ENCODE results near the gene HSPA4.

The HSPA4 gene

DNA sequence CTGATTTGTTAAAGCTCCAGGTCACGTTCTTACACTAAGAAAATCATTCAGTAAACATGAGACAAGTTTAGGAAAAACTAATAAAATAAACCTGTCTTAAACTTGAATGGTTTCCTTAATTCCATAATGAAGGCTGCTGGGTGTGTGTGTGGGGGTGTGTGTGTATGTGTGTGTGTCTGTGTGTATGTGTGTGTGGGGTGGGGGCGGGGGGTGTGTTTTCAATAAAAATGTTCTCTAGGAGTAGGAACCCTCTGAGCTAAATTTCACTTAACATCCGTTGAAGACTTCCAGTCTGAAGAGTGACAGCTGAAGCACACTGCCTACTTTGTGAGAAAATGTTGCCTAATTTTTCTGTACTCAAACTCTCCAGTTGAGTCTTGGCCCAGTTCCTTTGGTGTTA, 54.5 kb downstream of the HSPA4 start:
- no peak for DNase-seq (ENCODE audit: low read depth)

DNA sequence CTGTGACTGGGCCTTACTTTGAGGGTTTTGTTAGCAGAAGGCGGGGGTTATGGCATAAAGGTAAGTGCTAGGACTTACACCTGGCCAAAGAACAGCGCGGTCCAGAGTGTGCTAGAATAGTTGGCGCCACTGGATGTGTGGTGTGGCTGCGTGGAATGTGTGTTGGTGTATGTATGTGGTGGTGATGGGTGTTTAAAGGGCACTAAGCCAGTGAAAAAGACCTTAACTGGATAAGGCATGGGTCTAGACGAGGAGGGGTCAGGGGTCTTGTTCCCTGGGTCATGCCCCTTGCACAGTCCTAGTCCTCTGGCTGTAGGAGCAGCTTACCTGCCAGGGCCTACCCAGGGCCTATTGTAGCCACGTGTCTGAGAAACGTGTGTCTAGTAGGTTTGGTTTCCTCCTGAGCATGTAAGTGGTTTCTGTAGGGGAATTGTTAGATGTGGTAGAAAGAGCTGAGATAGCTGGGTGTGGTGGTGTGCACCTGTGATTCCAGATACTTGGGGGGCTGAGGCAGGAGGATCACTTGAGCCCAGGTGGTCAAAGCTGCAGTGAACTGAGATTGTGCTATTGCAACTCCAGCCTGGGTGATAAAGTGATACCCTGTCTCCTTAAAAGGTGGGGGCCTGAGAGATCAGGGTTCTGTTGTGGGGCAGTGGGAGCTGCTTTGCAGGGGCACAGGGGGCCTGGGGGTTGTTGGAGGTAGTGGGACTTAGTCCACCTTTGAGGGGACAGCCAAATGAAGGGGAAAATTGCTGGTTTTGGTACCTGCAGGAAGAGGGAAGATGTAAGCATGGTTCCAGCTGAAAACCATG, 55.2 kb downstream of the HSPA4 start:
- DNase-seq (ENCODE audit: low read depth) = no peak

DNA sequence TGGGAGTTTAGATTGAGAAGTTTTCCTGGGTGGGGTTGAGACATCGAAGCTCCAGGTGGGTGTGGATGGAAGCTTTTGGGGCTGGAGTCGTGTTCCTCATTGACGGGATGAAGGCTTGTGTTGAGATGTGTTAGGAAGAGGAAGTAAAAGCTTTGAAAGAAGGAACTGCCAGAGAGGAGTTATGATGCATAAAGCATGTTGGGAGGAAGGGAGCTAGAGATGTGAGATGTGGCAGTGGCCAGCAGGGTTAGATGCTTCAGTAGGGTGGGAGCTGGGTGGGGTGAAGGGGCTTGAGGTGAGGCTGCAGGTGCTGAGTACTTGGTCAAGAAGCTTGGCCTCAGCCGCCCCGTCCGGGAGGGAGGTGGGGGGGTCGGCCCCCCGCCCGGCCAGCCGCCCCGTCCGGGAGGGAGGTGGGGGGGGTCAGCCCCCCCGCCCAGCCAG, 56.7 kb downstream of the HSPA4 start:
- no peak for DNase-seq (ENCODE audit: low read depth)

DNA sequence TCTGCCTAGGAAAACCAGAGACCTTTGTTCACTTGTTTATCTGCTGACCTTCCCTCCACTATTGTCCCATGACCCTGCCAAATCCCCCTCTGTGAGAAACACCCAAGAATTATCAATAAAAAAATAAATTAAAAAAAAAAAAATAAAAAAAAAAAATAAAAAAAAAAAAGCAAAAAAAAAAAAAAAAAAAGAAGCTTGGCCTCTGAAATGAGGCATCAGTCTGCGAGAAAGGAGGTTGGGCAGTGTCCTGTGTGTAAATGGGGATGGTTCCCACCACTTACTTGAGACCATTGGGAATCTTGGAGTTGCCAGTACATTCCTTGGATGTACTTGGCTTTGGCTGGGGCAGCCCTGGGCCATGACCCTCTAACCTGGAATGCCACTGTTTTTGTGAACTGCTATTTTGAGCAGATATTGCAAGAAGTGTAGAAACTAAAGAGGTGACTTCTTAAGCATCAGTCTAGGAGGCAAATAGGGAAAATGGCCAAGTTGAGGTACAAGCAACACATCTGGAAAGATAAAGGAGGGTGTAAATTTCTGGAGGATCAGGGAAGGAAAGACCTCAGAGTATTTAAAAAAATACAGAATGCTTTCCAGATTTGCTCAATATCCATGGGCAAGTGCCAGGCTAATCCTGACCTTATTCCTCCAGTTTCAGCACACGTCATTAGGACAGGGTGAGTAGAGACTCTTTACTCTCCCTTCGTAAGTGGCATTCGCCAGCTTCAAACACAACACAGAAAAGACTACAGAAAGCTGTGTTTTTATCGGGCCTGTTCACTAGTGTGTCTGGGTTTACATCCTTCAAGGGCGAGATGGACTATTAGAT, 58.1 kb downstream of the HSPA4 start:
- DNase-seq (ENCODE audit: low read depth) = no peak

DNA sequence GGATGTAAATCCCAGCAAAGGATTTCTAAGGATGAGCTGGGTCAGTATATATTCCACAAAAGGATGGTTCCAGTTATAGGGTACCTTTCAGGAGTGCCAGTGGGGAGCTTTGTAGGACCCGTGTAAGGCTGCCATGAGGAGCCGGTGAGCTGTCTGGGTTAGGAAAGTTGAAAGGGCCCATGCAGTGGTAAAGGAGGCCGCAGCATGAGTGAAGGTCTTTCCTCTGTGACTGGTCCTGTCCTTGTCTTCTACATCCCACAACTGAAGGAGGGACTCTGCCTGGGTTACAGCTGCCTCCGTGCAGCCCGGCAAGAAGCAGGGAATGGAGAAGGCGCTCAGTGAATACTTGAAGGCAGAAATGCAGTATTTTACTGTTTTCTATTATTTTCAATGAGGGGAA, 58.9 kb downstream of the HSPA4 start:
- no peak for DNase-seq (ENCODE audit: low read depth)

DNA sequence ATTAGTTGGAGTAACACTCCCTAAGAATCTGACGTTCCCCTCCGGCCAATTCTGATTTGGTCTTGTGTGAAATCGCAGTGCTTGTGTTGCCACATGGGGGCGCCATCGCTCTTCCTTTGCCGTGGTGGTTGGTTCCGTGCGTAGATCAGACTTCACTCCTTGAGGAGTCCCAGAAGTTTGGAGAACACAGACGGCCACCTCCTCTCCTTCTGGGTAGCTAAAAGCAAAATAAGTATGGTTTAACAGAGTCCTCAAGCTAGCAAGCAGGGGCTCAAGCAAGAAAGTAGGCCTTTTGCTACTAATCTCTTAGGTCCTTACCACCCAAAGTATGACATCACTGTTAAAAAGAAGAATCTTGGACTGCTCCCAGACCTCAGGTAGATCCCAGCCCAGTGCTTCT, 59.5 kb downstream of the HSPA4 start:
- peak; percentile 30 for DNase-seq (ENCODE audit: low read depth)

DNA sequence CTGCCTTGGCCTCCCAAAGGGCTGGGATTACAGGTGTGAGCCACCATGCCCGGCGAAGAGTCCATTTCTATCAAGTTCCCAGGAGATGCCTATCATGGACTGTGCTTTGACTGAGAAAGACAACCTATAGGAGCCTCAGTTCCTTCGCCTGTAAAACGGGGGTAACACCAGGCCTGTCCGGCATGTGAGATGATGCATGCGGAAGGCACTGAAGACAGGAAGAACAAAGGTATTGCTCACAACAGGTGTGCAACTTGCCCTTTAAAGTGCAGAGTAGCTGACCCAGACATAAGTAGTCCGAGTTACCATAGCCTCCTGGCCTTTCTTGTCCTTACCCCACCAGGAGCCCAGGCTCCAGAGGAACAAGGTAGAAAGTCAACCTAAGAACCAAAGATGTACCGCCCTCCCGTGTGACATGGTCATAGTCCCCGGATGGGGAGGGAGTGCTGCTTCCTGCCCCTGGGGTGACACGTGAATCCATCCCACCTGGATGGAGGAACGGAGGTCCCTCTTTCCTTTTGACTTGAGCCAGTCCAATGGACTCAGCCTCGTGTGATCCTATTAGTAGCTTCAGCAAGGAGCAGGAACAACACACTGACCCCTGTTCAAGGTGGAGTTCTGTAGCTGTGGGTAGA, 60.3 kb downstream of the HSPA4 start:
- DNase-seq (ENCODE audit: low read depth) = no peak

DNA sequence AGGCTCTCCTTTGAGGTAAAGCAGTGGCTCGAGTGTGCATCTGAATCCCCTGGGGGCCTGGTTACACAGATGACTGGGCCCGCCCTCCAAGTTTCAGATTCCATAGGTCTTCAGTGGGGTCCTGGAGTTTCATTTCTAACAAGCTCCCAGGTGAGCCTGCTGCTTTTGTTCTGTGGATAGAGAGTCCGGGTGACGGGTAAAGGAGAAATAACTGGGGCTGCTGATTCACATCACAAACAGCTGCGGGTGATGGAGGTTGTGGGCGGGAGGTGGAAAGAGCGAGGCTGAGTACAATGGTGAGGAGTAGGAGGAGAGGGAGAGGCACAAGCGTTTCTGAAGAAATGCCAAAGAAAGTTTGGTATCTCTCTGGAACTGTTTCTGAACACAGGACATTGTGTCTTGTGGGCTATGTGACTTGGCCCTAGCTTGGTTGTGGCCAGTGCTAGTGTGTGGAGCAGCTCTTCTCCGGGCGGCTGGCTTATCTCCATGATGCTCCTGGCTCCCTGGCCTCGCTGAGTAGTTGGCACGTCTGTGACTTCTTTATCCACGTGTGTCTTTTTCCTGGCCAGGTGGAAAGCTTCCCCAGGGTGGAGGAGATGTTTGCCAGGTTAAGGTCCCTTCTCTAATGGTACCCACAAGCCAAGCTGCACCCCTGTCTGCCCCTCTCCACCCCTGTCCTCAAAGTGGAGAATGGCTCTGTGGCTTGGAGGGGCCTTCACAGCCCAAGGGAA, 61.7 kb downstream of the HSPA4 start:
- DNase-seq (ENCODE audit: low read depth) = no peak

DNA sequence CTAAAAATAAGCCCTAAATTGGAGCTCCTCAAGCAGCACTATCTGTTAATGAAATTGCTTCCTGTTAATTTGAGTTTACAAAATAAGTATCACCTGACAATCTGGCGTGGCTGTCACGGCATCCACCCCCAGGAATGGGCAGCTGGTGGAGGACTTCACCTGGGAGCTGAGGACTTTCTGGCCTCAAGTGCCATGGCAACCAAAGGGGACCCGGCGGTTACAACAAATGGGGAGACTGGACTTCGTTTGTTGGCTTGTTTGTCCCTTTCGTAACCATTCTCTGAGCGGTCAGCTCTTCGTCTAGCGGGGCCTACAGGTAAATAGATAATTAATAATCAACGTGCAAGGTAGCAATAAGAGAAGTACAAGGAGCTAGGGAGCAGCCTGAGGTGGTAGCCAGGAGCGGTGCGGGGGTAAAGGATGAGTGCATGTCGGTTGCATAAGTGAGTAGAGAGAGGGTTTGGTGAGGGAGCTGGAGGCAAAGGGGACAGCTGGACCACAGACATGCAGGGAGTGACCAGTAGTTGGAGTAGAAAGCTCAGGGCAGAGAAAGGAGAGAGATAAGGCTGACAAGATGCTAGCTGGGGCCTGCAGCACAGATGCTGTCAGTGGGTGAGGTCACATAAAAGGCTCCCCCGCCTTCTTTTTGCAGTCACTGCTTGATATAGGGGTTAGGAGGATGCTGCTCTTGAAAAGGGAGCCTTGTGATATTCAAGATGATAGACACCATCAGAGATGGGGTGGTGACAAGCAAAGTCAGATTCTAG, 62.5 kb downstream of the HSPA4 start:
- DNase-seq (ENCODE audit: low read depth) = no peak

DNA sequence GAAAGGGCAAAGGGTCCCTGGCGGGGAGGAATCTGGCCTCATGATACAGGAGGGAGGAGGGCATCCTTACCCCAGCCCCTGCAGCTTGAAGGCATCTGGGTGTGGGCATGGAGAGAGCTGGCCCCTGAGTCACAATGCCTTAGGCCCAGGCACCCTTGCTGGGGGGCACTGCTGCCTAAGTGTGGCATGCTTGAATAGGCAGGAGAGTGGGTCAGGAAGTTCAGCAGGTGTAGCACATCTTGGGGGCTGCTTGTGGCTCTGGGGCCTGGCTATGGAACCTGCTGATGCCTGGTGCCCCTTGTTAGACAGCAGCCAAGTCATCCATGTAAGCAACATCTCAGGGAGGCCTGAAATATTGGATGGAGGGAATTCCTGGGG, 63.1 kb downstream of the HSPA4 start:
- no peak for DNase-seq (ENCODE audit: low read depth)

DNA sequence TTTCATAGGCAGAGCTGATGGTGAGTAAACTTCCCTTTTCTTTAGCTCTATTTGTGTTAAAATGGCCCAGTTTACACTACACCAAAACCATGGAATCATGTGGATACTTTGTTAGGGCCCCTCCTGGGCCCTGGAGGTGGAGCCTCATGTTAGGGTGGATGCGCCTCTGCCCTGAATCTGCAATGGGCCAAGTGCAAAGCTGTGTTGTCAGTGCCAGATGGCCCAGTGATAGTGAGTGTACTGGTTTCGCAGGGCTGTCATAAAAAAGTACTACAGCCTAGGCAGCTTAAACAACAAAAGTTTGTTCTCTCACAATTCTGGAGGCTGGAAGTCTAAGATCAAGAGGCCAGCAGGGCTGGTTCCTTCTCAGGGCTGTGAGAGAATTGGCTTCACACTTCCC, 64.8 kb downstream of the HSPA4 start:
- no peak for DNase-seq (ENCODE audit: low read depth)

DNA sequence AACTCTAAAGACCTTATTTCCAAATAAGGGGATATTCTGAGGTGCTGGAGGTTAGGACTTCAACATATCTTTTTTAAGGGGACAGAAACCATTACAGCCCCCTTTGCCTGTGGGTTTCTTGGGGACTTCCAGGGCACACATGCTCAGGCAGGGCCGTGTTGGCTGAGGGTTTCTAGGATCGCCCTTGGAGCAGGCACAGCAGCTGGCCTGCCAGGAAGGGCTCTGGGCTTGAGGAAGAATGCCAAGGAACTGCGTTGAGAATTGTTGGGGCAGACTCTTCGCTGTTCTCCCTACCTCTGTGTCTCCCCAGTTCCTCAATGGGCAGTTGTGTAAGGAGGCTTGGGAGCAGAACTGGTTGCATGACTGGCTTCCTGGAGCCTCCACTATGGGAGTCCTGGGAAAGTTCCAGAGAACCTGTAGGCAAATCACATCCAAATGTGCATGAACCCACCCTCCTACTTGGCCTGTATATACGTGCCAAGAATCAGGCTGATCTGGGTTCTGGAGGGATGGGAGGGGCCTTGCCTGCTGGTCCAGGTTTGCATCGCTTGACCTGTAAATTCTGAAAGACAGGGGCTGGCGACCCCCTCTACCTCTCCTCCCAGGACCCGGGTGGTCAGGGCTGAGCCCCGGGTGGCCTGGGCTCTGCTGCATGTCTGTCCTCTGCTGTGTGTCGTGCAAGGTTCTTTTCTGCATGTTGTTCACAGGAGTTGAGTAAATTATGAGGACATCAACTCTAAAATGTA, 65.5 kb downstream of the HSPA4 start:
- DNase-seq (ENCODE audit: low read depth) = no peak

DNA sequence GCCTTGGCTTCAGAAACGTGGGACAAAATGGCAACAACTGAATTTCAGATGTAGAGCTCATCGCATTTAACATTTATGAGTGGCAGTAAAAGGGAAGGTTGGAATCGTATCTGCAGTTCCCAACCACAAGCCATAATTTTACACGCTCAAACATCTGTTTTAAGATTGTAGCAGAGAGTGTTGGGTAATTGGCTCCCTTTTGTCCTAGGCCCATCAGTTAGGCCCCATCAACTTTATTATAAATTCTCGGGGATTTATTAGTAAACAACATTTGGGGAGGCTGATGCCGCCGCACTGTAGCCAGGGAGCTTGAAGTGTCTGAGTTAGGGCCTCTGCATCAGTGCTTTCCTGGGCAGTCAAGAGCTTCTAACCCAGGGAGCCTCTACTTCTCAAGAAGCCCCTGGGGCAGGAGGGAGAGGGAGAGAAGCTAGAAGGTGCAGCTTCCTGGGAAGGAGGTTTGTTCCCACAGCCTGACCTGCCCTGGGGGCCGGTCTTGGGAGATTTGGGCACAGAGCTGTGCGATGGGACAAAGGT, 66.2 kb downstream of the HSPA4 start:
- DNase-seq (ENCODE audit: low read depth) = no peak

DNA sequence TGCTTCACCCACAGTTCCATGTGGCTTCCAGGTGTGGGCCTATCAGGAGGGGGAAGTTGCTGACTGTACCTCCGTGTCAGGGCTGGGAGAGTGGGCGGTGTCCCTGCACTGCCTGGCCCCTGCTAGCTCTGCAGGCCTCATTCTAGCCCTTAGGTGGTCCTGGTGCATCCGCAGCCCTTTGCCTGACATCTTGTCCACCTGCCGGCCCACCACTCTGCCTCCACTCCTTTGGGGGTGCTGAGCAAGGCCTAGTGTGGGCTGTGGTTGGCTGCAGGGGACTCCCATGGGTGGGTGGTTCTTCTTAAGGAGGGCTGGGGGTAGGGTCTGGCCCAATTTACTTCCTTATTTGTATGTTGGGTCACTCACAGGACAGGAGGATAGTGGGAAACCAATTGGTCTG, 66.9 kb downstream of the HSPA4 start:
- DNase-seq (ENCODE audit: low read depth) = no peak

DNA sequence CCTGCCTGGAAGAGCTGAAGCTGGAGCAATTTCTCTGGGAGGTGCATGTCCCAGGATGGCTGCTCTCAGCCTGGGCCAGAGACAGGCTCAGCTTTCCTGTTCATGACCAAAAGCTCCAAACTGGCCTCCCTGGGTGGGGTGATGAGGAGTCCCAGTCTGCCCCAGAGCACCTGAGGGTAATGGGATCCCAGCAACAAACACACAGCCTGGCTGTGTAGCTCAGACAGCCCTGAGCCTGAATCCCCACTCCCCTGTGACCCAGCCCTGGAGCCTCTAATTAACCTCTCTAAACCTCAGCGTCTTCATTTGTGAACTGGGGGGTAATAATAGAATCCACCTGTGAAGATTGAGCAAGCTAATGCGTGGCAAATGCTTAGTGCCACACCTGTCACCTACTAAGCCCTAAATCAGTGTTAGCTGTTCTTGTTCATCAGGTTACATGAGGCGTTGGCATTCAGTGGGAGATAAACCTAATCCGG, 67.5 kb downstream of the HSPA4 start:
- DNase-seq (ENCODE audit: low read depth) = no peak

DNA sequence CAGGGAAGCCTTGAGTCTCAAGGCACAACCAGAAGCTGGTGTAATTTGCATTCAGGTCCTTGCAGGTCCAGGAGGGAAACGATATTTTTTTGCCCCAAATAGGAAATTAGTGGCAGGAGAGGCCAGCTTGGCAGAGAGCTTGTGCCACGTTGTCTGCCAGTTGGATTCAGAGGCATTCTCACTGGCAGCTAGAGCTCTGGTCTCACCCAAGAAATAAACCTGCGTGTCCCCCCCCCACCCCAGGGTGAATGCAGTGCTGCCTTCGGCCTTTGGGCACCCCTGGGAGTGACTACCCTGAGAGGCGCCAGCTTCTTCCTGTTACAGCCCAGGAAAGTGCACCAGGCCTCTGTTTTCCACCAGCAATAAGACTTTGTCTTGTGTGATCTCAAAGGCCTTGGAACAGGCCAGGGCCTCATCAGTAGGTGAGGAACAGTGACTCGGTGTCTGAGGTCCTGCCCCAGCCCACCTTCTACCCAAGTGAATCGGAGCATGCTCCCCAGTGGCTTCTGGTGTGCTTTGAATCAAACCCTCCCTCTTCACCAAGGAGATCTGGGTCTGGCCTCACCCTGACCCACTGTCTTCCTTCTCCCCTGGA, 68.4 kb downstream of the HSPA4 start:
- no peak for DNase-seq (ENCODE audit: low read depth)

DNA sequence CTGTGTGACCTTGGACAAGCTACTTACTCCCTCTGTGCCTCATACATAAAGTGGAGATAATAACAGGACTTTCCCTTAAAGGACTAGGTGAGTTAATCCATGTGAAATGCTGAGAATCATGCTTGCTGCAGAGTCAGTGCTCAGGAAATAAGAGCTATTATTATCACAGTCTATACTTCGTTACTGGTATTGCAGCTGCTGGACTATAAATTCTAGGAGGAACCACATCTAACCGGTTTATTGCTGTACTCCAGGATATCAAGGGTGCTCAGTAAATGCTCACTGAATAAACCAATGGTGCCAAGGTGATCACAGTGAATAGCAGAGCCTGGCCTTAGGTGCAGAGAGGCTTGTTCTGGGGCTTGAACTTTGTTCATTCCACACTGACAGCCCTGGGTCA, 69.3 kb downstream of the HSPA4 start:
- DNase-seq (ENCODE audit: low read depth) = no peak

DNA sequence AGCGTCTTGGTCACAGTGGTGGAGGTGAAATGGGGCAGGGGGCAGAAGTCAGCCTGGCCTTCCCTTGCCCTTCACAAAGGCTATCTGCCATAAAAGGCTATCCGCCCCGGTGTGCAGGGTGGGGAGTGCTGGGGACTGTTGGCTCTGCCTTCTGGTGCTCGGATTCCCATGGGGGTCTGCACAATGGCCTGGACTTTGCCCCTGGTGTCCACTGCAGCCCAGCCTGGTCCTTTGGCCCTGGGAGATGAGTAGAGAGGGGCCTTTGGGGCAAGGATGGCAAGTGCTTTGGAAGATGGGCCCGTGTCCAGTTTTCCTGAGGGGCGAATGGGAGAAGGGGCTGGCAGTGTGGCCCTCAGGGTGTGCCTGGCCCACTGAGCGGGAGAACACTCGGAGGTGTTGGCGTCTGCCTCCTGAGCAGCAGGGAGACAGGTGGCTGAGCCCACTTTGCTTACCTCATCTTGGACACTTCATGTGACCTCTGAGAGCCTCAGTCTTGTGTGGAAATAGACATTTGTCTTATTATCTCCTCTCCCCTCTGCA, 69.9 kb downstream of the HSPA4 start:
- DNase-seq (ENCODE audit: low read depth) = no peak

DNA sequence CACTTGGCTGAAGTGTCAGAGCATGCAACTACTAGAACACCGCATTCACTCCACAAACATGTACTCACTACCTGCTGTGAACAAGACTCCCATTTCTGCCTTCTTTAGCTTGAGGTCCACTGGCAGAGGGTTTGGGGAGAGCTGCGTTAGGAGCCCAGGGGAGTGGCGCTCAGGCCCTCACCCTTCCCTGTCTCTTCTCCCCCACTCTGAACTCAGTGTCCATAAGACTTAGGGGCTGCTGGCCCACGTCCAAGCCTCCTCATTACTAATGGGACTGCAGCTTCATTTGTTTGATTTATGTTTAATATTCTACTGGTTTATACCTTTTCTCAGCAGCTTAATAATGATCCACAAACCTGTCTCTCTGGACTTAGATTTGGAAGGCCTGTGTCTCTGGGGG, 70.9 kb downstream of the HSPA4 start:
- DNase-seq (ENCODE audit: low read depth) = no peak

DNA sequence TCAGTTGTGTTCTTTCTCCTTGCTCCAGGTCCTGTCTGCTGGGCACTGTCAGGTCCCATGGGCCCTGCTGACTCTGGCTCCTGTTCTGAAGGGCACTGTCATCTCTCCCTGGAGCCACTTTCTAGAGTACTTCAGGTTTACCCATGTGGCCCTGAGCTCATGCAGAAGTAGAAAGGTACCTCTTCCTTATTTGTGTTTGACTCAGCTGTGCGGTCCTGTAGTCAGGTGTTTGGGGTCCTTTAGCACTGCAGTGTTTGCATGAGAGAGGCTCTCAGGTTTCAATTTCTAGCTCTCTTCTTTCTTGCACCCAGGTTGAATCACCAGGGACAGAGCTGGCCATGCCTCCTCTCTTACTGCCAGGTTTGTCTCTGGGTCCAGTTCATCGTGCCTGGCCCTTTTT, 71.5 kb downstream of the HSPA4 start:
- DNase-seq (ENCODE audit: low read depth) = no peak
